ENCODE results near the gene PLXNA2. TPM values are rescaled to one million over a fixed set of nuclear protein-coding genes. Genes with fewer than 3 reads are reported as not detected.

The PLXNA2 gene
- total and polyA plus RNA-seq, 2 donors (not counting 3 experiments of a cell fraction or from before 2014, with no cell fraction given): 42.6 to 229 TPM

GRCh38 chr1:208090388-208091301, 153.5 kb downstream of the PLXNA2 start:
- H3K36me3 ChIP-seq (ENCODE audit: control insufficient read depth in 2 of 2, extremely low read depth in 1 of 2, insufficient read depth in 2 of 2, low read length in 2 of 2): peaks cover 41% of the 10 kb centered on the region in 2 experiments
- no peak for FAIRE-seq
- no peaks in the 10 kb centered on the region for H3K4me1 ChIP-seq (ENCODE audit: control insufficient read depth, extremely low read depth, insufficient read depth, low read length)
- H3K9ac ChIP-seq (replicated peaks; ENCODE audit: extremely low read depth, insufficient read depth, low read length): no peak overlapping the region
- ChIA-PET CTCF (interaction anchor here (2.7 kb wide), 1 partner anchor 154 kb away, joined by 15 read pairs; the partner anchor contains the start of gene PLXNA2), POLR2A (no interaction called here)
- H3K27me3 ChIP-seq (ENCODE audit: control insufficient read depth in 2 of 2, insufficient read depth in 2 of 2, low read length in 2 of 2): no peaks in the 10 kb centered on the region
- BruUV-seq (replicated peaks): no TSS peak
- dilution Hi-C loops (cut with MboI; ENCODE audit: extremely low pct_ligation_motif_present, low sequenced_read_pairs): no loop called here
- no peak for DNase-seq (ENCODE audit: low read depth, low spot score)
- intact Hi-C loops (cut with micrococcal nuclease): no loop called here
- no peak overlapping the region for H3K4me2 ChIP-seq (ENCODE audit: insufficient read depth, low read length)
- no peak for TF ChIP-seq FOS (IDR thresholded peaks at IDR 0.05; ENCODE audit: borderline replicate concordance, insufficient read depth, low read length)
- TF ChIP-seq, protein P1, sequence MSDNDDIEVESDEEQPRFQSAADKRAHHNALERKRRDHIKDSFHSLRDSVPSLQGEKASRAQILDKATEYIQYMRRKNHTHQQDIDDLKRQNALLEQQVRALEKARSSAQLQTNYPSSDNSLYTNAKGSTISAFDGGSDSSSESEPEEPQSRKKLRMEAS (IDR thresholded peaks at IDR 0.05; ENCODE audit: insufficient read depth, insufficient read length): no peak
- no peak for TF ChIP-seq JUN (IDR thresholded peaks at IDR 0.05; ENCODE audit: borderline replicate concordance, insufficient read depth, insufficient read length, low read depth)
- TF ChIP-seq POLR2A (IDR thresholded peaks at IDR 0.05; ENCODE audit: low read depth, low read length): no peak
- no peak for TF ChIP-seq POLR2AphosphoS5 (IDR thresholded peaks at IDR 0.05; ENCODE audit: insufficient read depth, low read depth, low read length)
- no peak for TF ChIP-seq MYC (IDR thresholded peaks at IDR 0.05; ENCODE audit: low read depth, low read length)
- no peak for TF ChIP-seq GATA2 (IDR thresholded peaks at IDR 0.05; ENCODE audit: insufficient read depth, insufficient read length, low read depth, low read length)
- TF ChIP-seq CTCF (IDR thresholded peaks at IDR 0.05; ENCODE audit: extremely low read depth in 1 of 2, insufficient read depth in 1 of 2, low read depth in 1 of 2, low read length in 2 of 2): no peak
- TF ChIP-seq EZH2 (IDR thresholded peaks at IDR 0.05; ENCODE audit: borderline replicate concordance, low read depth, low read length, severe bottlenecking): no peak
- H3K9me1 ChIP-seq (replicated peaks; ENCODE audit: control insufficient read depth, extremely low read depth, insufficient read depth, low read length): no peaks in the 10 kb centered on the region
- H3K27ac ChIP-seq (ENCODE audit: insufficient read depth, low read depth, low read length): no peak overlapping the region
- H4K20me1 ChIP-seq (replicated peaks; ENCODE audit: control insufficient read depth, extremely low read depth, insufficient read depth, low read length): no peaks in the 10 kb centered on the region
- H3K79me2 ChIP-seq (ENCODE audit: control insufficient read depth, insufficient read depth, low read length): peaks cover 2% of the 10 kb centered on the region
- H3K9me3 ChIP-seq (replicated peaks; ENCODE audit: control insufficient read depth, insufficient read depth, low read length): no peaks in the 10 kb centered on the region
- no peak overlapping the region for H3K4me3 ChIP-seq (replicated peaks in 1 of 3; ENCODE audit: insufficient read depth in 1 of 3, low read depth in 1 of 3, low read length in 3 of 3)
- no peak overlapping the region for H2AFZ ChIP-seq (ENCODE audit: low read depth, low read length)
